A549 (cell line): ENCODE results near the gene ITGA2B. TPM values are rescaled to one million over a fixed set of nuclear protein-coding genes. Genes with fewer than 3 reads are reported as not detected.
"Not testable (repeated sequence)": the region's sequence is repeated elsewhere in the genome, so short reads cannot be mapped to it uniquely, and the experiment has no call there.

Experiments used
- ATAC-seq, 2 experiments: fragments of 200-7000 bp in 1 of 2; fragments of >200 bp in 1 of 2; cut with Nextera tagmentation in 1 of 2; cut with Tn5 transposase in 1 of 2; 3 replicates each; pipeline versions ENCODE4 v1.8.0 to v1.9.1; 2018 to 2020; ENCODE audit warnings: mild to moderate bottlenecking in 1 of 2, moderate library complexity in 1 of 2
- CTCF ChIA-PET: fragments of 300-600 bp; sonication (Branson Sonifier 250); formaldehyde crosslinking; extraction: SDS; loops from one replicate; lab custom pipeline; 2021; ENCODE audit warnings: antibody characterized with exemption, inconsistent platforms; lab: Yijun Ruan, JAX
- POLR2A ChIA-PET: fragments of 350-600 bp; formaldehyde crosslinking; extraction: SDS; loops from one replicate; lab custom pipeline; 2021; ENCODE audit warnings: antibody characterized with exemption, inconsistent platforms; lab: Yijun Ruan, JAX
- DNase-seq, 2 experiments: peaks; one replicate each; pipeline versions ENCODE4 v3.0.0 to v3.0.0-alpha.2; 2011 to 2016; ENCODE audit warnings: low read depth in 1 of 2, low spot score in 1 of 2
- FAIRE-seq: peaks from 2 replicates; lab custom pipeline; 2011; peaks lifted over from hg19 to GRCh38; lab: Jason Lieb, UNC
- H3K27ac ChIP-seq, 2 experiments: fragments of >200 bp; sonication (Bioruptor Twin); formaldehyde crosslinking; 3 replicates each; pipeline ENCODE4 v1.5.1; 2016 to 2017
- H3K4me1 ChIP-seq: fragments of >200 bp; sonication (Bioruptor Twin); formaldehyde crosslinking; 3 replicates; pipeline ENCODE4 v1.6.1; 2016
- H3K4me2 ChIP-seq: fragments of >200 bp; sonication (Bioruptor Twin); formaldehyde crosslinking; 3 replicates; pipeline ENCODE4 v1.6.1; 2016
- H3K4me3 ChIP-seq: fragments of >200 bp; sonication (Bioruptor Twin); formaldehyde crosslinking; 3 replicates; pipeline ENCODE4 v1.5.1; 2016
- H3K9me3 ChIP-seq: fragments of >200 bp; sonication (Bioruptor Twin); formaldehyde crosslinking; 3 replicates; pipeline ENCODE4 v1.6.1; 2016
- BHLHE40 ChIP-seq: IDR thresholded peaks from 2 replicates; pipeline ENCODE4 v1.6.1; 2012; ENCODE audit warnings: low read depth, low read length, inconsistent platforms
- EHF ChIP-seq: fragments of 250-450 bp; sonication (Bioruptor Pico); IDR thresholded peaks from 2 replicates; pipeline ENCODE4 v1.5.0; 2020; ENCODE audit warnings: mild to moderate bottlenecking
- GATA3 ChIP-seq: IDR thresholded peaks from 2 replicates; pipeline ENCODE4 v1.6.1; 2012; ENCODE audit warnings: borderline replicate concordance
- JUN ChIP-seq, 2 experiments: fragments of >200 bp; sonication (Bioruptor Twin); formaldehyde crosslinking; IDR thresholded peaks; 2 replicates in 1 of 2; 3 replicates in 1 of 2; pipeline ENCODE4 v1.6.1; 2016 to 2017
- NFE2L2 ChIP-seq: fragments of 150-350 bp; conservative IDR thresholded peaks from 2 replicates; pipeline ENCODE4 v1.6.1; 2014; ENCODE audit warnings: low read length
- PHF8 ChIP-seq: fragments of 200-600 bp; sonication (generic); IDR thresholded peaks from 2 replicates; pipeline ENCODE4 v1.6.1; 2016; ENCODE audit warnings: low read depth, mild to moderate bottlenecking, antibody characterized with exemption, moderate library complexity, borderline replicate concordance
- POLR2A ChIP-seq: IDR thresholded peaks from 2 replicates; pipeline ENCODE4 v1.6.1; 2012; ENCODE audit warnings: mild to moderate bottlenecking, low read length
- POLR2AphosphoS2 ChIP-seq: conservative IDR thresholded peaks from 2 replicates; pipeline ENCODE4 v1.6.1; 2012; ENCODE audit warnings: low read length, improper control_type of control experiment, inconsistent platforms
- RAD21 ChIP-seq, 2 experiments: fragments of >200 bp in 1 of 2; sonication (Bioruptor Twin) in 1 of 2; formaldehyde crosslinking in 1 of 2; IDR thresholded peaks in 1 of 2; conservative IDR thresholded peaks in 1 of 2; 2 replicates in 1 of 2; 3 replicates in 1 of 2; pipeline ENCODE4 v1.6.1; 2012 to 2018; ENCODE audit warnings: inconsistent platforms in 1 of 2
- SMC3 ChIP-seq: fragments of >200 bp; sonication (Bioruptor Twin); formaldehyde crosslinking; IDR thresholded peaks from 3 replicates; pipeline ENCODE4 v1.6.1; 2018; ENCODE audit warnings: inconsistent platforms
- SREBF2 ChIP-seq: fragments of 450-650 bp; IDR thresholded peaks from 2 replicates; pipeline ENCODE4 v1.6.1; 2014; ENCODE audit warnings: mild to moderate bottlenecking, moderate library complexity
- ZC3H11A ChIP-seq: fragments of 450-650 bp; IDR thresholded peaks from 2 replicates; pipeline ENCODE4 v1.6.1; 2014; ENCODE audit warnings: antibody characterized with exemption, mild to moderate bottlenecking
- WGBS: methylation state at CpG from one replicate; pipeline ENCODE4 v1.1.6; 2017; ENCODE audit errors: missing lambda C conversion rate; 5-methylcytosine and 5-hydroxymethylcytosine counted together
- polyA plus RNA-seq, 4 experiments: library from polyadenylated mRNA; depleted of rRNA in 3 of 4; stranded (reverse); fragments of >200 nt; fragmentation: RNase III in 1 of 4; extraction: RNeasy Plus Mini Kit Qiagen cat#74134 plus additional on column Dnase treatment in 1 of 4; gene quantifications; 2 replicates in 3 of 4; 3 replicates in 1 of 4; pipeline ENCODE4 v1.2.3, GENCODE V29; 2011 to 2017
- TF ChIP-seq, protein P1 (sequence below): fragments of 450-650 bp; IDR thresholded peaks from 2 replicates; pipeline ENCODE4 v1.6.1; 2014; ENCODE audit warnings: antibody characterized with exemption
- TF ChIP-seq, protein P2 (sequence below): IDR thresholded peaks from 2 replicates; pipeline ENCODE4 v1.6.1; 2012
- TF ChIP-seq, protein P3 (sequence below): IDR thresholded peaks from 2 replicates; pipeline ENCODE4 v1.6.1; 2012; ENCODE audit warnings: low read depth, borderline replicate concordance
- TF ChIP-seq, protein P4 (sequence below): fragments of 250-450 bp; sonication (Bioruptor Pico); IDR thresholded peaks from 2 replicates; pipeline ENCODE4 v1.5.0; 2021; ENCODE audit warnings: mild to moderate bottlenecking, moderate library complexity, borderline replicate concordance
- TF ChIP-seq, protein P5 (sequence below): IDR thresholded peaks from 2 replicates; pipeline ENCODE4 v1.6.1; 2012
- TF ChIP-seq, protein P6 (sequence below): fragments of >200 bp; sonication (Bioruptor Twin); formaldehyde crosslinking; IDR thresholded peaks from 3 replicates; pipeline ENCODE4 v1.5.1; 2016

ITGA2B gene
- polyA plus RNA-seq, 2 of the 4 experiments (the other 2 are of a cell fraction), result 1.3 to 4.1 TPM

DNA sequence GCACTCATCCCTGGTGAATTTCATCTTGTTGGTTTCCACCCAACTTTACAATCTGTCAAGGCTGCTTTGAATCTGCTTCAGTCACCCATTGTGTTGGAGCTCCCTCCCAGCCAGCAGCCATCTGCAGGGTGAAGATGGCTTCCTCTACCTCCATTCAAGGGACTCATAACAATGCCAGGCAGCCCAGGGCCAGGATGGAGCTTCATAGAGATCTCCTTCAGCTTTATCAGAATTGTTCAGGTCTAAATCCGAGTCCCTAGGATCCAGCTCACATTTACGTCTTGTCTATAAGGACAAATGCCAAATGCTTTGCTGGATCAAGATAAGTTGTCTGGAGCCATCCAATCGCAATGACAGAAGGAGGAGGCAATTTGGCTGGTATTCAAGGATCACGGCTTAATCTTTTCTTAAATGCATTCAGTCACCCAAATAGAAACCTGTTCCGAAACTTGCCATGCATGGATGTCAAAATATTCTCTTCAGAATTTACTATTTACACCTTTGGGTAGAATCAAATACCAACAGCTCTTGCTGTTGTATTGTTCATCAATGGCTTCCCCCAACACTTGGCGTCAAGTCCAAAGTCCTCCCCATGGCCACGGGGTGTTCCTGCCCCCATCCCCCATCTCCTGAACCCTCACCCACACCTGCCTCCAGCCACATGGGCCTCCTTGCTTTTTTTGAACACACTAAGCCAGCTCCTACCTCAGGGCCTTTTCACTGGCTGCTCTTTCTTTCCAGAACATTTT is 22.0 kb downstream of the ITGA2B start:
- CTCF ChIA-PET, result interaction anchor here (1.0 to 11.1 kb wide), 8 partner anchors 8 to 157 kb away, joined by 3 to 179 read pairs (median 4); no protein-coding TSS in a partner anchor
- no peak for DNase-seq
- WGBS, result 52% methylated on average over 7 of the region's 7 CpGs
- FAIRE-seq, result no peak
- Histone ChIP-seq H3K9me3 (no peaks in the 10 kb centered on the region), H3K4me2 (no peak overlapping the region), H3K27ac (no peak overlapping the region), H3K4me3 (no peak overlapping the region), H3K4me1 (peaks cover 4% of the 10 kb centered on the region)
- ATAC-seq, result no peak
- POLR2A ChIA-PET, result no interaction called here
- no peak for TF ChIP-seq ZC3H11A
- TF ChIP-seq, protein P1, sequence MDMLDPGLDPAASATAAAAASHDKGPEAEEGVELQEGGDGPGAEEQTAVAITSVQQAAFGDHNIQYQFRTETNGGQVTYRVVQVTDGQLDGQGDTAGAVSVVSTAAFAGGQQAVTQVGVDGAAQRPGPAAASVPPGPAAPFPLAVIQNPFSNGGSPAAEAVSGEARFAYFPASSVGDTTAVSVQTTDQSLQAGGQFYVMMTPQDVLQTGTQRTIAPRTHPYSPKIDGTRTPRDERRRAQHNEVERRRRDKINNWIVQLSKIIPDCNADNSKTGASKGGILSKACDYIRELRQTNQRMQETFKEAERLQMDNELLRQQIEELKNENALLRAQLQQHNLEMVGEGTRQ, result no peak
- TF ChIP-seq, protein P2, sequence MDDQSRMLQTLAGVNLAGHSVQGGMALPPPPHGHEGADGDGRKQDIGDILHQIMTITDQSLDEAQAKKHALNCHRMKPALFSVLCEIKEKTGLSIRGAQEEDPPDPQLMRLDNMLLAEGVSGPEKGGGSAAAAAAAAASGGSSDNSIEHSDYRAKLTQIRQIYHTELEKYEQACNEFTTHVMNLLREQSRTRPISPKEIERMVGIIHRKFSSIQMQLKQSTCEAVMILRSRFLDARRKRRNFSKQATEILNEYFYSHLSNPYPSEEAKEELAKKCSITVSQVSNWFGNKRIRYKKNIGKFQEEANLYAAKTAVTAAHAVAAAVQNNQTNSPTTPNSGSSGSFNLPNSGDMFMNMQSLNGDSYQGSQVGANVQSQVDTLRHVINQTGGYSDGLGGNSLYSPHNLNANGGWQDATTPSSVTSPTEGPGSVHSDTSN, result no peak
- TF ChIP-seq SREBF2, result no peak
- no peak for TF ChIP-seq NFE2L2
- TF ChIP-seq BHLHE40, result no peak

DNA sequence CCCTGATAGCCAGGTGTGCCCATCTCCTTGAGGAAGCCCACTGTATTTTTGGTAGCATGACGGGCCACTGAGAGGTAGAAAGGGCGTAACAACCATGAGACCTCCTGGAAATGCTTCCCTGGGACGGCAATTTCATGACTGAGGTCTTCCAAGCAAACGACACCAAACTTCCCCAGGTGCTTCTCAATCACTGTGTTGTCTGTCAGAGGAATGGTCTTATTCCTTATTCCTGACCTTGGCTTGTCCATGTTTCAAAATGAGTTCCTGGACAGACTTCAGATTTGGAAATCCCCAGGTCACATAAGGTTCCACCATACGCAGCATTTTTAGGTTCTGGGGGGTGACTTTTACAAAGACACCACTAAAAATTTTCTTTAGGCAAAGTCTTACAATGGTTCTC is 24.4 kb downstream of the ITGA2B start:
- POLR2A ChIA-PET, H3K4me2 ChIP-seq, FAIRE-seq, ATAC-seq, H3K27ac ChIP-seq, H3K9me3 ChIP-seq, H3K4me3 ChIP-seq, DNase-seq: not testable (repeated sequence)
- H3K4me1 ChIP-seq, result peaks cover 20% of the 10 kb centered on the region
- 87% methylated on average over 5 of the region's 5 CpGs for WGBS
- CTCF ChIA-PET, result interaction anchor here (0.6 to 11.1 kb wide), 8 partner anchors 10 to 77 kb away, joined by 3 to 179 read pairs (median 9); no protein-coding TSS in a partner anchor

DNA sequence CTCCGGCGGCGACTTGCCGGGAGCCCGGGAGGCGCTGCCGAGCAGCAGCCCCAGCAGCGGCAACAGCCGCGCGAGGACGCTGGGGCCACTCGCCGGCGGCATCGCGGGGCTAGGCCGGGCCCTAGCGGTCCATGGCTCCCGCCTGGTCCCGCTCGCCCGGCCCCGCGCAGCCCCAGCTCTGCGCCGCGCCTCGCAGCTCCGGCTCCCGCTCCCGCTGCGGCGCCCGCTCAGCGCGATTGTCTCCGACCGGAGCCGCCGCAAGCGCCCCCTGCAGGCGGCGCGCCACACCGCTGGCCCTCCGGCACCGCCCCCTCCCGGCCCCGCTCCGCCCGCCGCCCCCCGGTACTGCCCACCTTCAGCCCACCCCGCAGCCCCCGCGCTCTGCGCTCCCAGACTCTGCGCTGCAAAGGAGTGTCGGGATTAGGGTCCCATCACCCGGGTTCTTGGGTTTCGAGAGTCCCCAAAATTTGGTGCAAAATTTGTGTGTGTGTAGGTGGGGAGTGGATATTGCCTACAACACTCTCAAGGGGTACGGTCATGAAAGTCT is 25.8 kb downstream of the ITGA2B start, which contains the start of gene FAM171A2:
TSS of gene FAM171A2 (minus strand) at position 241 of the 547 bp plus-strand sequence. CDS start at position 102, 139 bp downstream.
- no peak for FAIRE-seq
- Histone ChIP-seq H3K4me2 (peak within 1 kb of the TSS; percentile 97), H3K27ac (peak within 1 kb of the TSS; percentile 76 to 92), H3K9me3 (no peaks in the 10 kb centered on the region)
- POLR2A ChIA-PET, result interaction anchor here (0.6 to 1.0 kb wide), 3 partner anchors 144 to 256 kb away, joined by 3 to 4 read pairs (median 3); partner anchors contain the start of gene FZD2
- TF ChIP-seq POLR2A (peak; percentile 36), GATA3 (no peak), JUN (IDR thresholded peaks at IDR 0.05) (peak in 1 of 2 experiments; percentile 60; a peak in 1 of 5 replicates), POLR2AphosphoS2 (no peak), PHF8 (0 out of 2 replicates have a peak, but pooled peaks have one; percentile 8), EHF (no peak), SMC3 (peak; percentile 54), RAD21 (conservative IDR thresholded peaks at IDR 0.05 in 1 of 2, IDR thresholded peaks at IDR 0.05 in 1 of 2) (peak in 1 of 2 experiments; percentile 42; a peak in 2 of 5 replicates)
- TF ChIP-seq, protein P3, sequence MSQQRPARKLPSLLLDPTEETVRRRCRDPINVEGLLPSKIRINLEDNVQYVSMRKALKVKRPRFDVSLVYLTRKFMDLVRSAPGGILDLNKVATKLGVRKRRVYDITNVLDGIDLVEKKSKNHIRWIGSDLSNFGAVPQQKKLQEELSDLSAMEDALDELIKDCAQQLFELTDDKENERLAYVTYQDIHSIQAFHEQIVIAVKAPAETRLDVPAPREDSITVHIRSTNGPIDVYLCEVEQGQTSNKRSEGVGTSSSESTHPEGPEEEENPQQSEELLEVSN, result peak; percentile 76
- TF ChIP-seq, protein P4, sequence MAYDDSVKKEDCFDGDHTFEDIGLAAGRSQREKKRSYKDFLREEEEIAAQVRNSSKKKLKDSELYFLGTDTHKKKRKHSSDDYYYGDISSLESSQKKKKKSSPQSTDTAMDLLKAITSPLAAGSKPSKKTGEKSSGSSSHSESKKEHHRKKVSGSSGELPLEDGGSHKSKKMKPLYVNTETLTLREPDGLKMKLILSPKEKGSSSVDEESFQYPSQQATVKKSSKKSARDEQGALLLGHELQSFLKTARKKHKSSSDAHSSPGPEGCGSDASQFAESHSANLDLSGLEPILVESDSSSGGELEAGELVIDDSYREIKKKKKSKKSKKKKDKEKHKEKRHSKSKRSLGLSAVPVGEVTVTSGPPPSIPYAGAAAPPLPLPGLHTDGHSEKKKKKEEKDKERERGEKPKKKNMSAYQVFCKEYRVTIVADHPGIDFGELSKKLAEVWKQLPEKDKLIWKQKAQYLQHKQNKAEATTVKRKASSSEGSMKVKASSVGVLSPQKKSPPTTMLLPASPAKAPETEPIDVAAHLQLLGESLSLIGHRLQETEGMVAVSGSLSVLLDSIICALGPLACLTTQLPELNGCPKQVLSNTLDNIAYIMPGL (CRISPR knock-in tag), result no peak
- TF ChIP-seq, protein P5, sequence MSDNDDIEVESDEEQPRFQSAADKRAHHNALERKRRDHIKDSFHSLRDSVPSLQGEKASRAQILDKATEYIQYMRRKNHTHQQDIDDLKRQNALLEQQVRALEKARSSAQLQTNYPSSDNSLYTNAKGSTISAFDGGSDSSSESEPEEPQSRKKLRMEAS, result peak; percentile 70
- TF ChIP-seq, protein P6, sequence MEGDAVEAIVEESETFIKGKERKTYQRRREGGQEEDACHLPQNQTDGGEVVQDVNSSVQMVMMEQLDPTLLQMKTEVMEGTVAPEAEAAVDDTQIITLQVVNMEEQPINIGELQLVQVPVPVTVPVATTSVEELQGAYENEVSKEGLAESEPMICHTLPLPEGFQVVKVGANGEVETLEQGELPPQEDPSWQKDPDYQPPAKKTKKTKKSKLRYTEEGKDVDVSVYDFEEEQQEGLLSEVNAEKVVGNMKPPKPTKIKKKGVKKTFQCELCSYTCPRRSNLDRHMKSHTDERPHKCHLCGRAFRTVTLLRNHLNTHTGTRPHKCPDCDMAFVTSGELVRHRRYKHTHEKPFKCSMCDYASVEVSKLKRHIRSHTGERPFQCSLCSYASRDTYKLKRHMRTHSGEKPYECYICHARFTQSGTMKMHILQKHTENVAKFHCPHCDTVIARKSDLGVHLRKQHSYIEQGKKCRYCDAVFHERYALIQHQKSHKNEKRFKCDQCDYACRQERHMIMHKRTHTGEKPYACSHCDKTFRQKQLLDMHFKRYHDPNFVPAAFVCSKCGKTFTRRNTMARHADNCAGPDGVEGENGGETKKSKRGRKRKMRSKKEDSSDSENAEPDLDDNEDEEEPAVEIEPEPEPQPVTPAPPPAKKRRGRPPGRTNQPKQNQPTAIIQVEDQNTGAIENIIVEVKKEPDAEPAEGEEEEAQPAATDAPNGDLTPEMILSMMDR, result peak; percentile 98
- TF ChIP-seq, all 56 proteins: peak for 8
- DNase-seq (peak; percentile 66 to 74), ATAC-seq (peak; percentile 76 to 83)
- Histone ChIP-seq H3K4me3 (peak within 1 kb of the TSS; percentile 77), H3K4me1 (peaks cover 20% of the 10 kb centered on the region)
- CTCF ChIA-PET, result interaction anchor here (0.6 to 11.1 kb wide), 40 partner anchors 11 to 478 kb away, joined by 3 to 179 read pairs (median 3); partner anchors contain the start of genes GRN and SLC25A39
- 1% methylated on average over 16 of the region's 63 CpGs for WGBS
